H1 (cell line): ENCODE data around the gene FAM240A. TPM values are rescaled to one million over a fixed set of nuclear protein-coding genes. Genes with fewer than 3 reads are reported as not detected.

Experiments used
- CTCF ChIA-PET: fragments of 300-600 bp; sonication (Branson Sonifier 250); formaldehyde crosslinking; loops from one replicate; lab custom pipeline; 2021; ENCODE audit not compliant: partially characterized antibody; lab: Charles Lee
- POLR2A ChIA-PET: fragments of 300-600 bp; sonication (Branson Sonifier 250); formaldehyde crosslinking; loops from one replicate; lab custom pipeline; 2021; ENCODE audit warnings: inconsistent platforms; ENCODE audit not compliant: partially characterized antibody; lab: Charles Lee
- DNase-seq, 2 experiments: peaks; one replicate each; pipeline versions ENCODE4 v3.0.0 to v3.0.0-alpha.2; 2010 to 2022; ENCODE audit warnings: low spot score in 2 of 2, low read depth in 1 of 2, mixed read lengths in 1 of 2
- FAIRE-seq: peaks from 2 replicates; lab custom pipeline; 2011; peaks lifted over from hg19 to GRCh38; lab: Jason Lieb, UNC
- H2AFZ ChIP-seq: 2 replicates; pipeline ENCODE4 v1.8.1; 2012; ENCODE audit warnings: low read length, inconsistent platforms
- H2AK5ac ChIP-seq: 2 replicates; pipeline ENCODE4 v1.6.1; 2013; ENCODE audit warnings: low read depth, low read length
- H2BK120ac ChIP-seq: replicated peaks from 2 replicates; pipeline ENCODE3; 2013; ENCODE audit warnings: low read depth, low read length, inconsistent platforms
- H2BK12ac ChIP-seq: 2 replicates; pipeline ENCODE4 v1.6.1; 2013; ENCODE audit warnings: low read depth, low read length
- H2BK15ac ChIP-seq: 2 replicates; pipeline ENCODE4 v1.6.1; 2013; ENCODE audit warnings: low read length
- H2BK20ac ChIP-seq: 2 replicates; pipeline ENCODE4 v1.6.1; 2013; ENCODE audit warnings: low read length
- H2BK5ac ChIP-seq: 2 replicates; pipeline ENCODE4 v1.6.1; 2013; ENCODE audit warnings: low read depth, low read length
- H3K14ac ChIP-seq: 2 replicates; pipeline ENCODE4 v1.6.1; 2013; ENCODE audit warnings: inconsistent platforms; ENCODE audit not compliant: insufficient read length
- H3K18ac ChIP-seq: 2 replicates; pipeline ENCODE4 v1.6.1; 2013; ENCODE audit warnings: low read length; ENCODE audit errors: extremely low read depth
- H3K23ac ChIP-seq: 2 replicates; pipeline ENCODE4 v1.6.1; 2013; ENCODE audit warnings: inconsistent platforms; ENCODE audit not compliant: insufficient read length
- H3K23me2 ChIP-seq: 2 replicates; pipeline ENCODE4 v1.6.1; 2013; ENCODE audit warnings: low read depth, low read length
- H3K27ac ChIP-seq: 2 replicates; pipeline ENCODE4 v1.6.1; 2011; ENCODE audit warnings: low read depth, low read length, inconsistent platforms
- H3K27me3 ChIP-seq, 4 experiments: replicated peaks in 1 of 4; 1 replicate in 1 of 4; 2 replicates in 3 of 4; pipeline versions ENCODE4 v1.6.1 to v1.8.1; 2011 to 2013; ENCODE audit warnings: low read length in 3 of 4, mild to moderate bottlenecking in 3 of 4, inconsistent platforms in 2 of 4, mixed read lengths in 2 of 4, moderate library complexity in 1 of 4; ENCODE audit not compliant: control insufficient read depth in 3 of 4, insufficient read depth in 3 of 4; ENCODE audit errors: extremely low read depth in 1 of 4
- H3K36me3 ChIP-seq, 4 experiments: 2 replicates each; pipeline versions ENCODE4 v1.6.1 to v1.8.1; 2011 to 2013; ENCODE audit warnings: mild to moderate bottlenecking in 4 of 4, low read length in 3 of 4, moderate library complexity in 2 of 4, control low read depth in 1 of 4, inconsistent platforms in 1 of 4; ENCODE audit not compliant: insufficient read depth in 4 of 4, control insufficient read depth in 2 of 4
- H3K4ac ChIP-seq: replicated peaks from 2 replicates; pipeline ENCODE3; 2013; ENCODE audit warnings: low read length, low read depth, mixed read lengths, inconsistent platforms; ENCODE audit not compliant: insufficient read length
- H3K4me1 ChIP-seq, 4 experiments: replicated peaks in 1 of 4; 1 replicate in 1 of 4; 2 replicates in 3 of 4; pipeline versions ENCODE4 v1.6.1 to v1.8.1; 2011 to 2013; ENCODE audit warnings: low read length in 3 of 4, inconsistent platforms in 2 of 4, mixed read lengths in 1 of 4; ENCODE audit not compliant: insufficient read depth in 4 of 4, control insufficient read depth in 3 of 4
- H3K4me2 ChIP-seq, 2 experiments: 2 replicates each; pipeline versions ENCODE4 v1.6.1 to v1.8.1; 2011 to 2013; ENCODE audit warnings: low read depth in 2 of 2, low read length in 2 of 2, control low read depth in 1 of 2, inconsistent platforms in 1 of 2, mild to moderate bottlenecking in 1 of 2; ENCODE audit not compliant: insufficient read depth in 1 of 2
- H3K4me3 ChIP-seq, 4 experiments: fragments of 200-600, 300-600 bp in 1 of 4; sonication (generic), shearing (Covaris generic), sonication (Bioruptor Twin) in 1 of 4; 2 replicates each; pipeline versions ENCODE4 v1.5.1 to v1.8.1; 2011 to 2016; ENCODE audit warnings: low read length in 4 of 4, low read depth in 3 of 4, control low read depth in 2 of 4, inconsistent platforms in 2 of 4, mild to moderate bottlenecking in 2 of 4, mixed read lengths in 1 of 4, moderate library complexity in 1 of 4; ENCODE audit not compliant: insufficient read depth in 2 of 4; ENCODE audit errors: extremely low read depth in 1 of 4
- H3K56ac ChIP-seq: replicated peaks from 2 replicates; pipeline ENCODE3; 2013; ENCODE audit warnings: low read depth, mild to moderate bottlenecking, mixed read lengths, low read length, inconsistent platforms; ENCODE audit not compliant: insufficient read length
- H3K79me1 ChIP-seq: 2 replicates; pipeline ENCODE4 v1.6.1; 2013; ENCODE audit warnings: low read depth, low read length, control low read depth
- H3K79me2 ChIP-seq, 2 experiments: 2 replicates each; pipeline versions ENCODE4 v1.6.1 to v1.8.1; 2012 to 2013; ENCODE audit warnings: low read length in 2 of 2, mild to moderate bottlenecking in 2 of 2, inconsistent platforms in 1 of 2; ENCODE audit not compliant: insufficient read depth in 2 of 2, control insufficient read depth in 1 of 2
- H3K9ac ChIP-seq, 4 experiments: replicated peaks in 1 of 4; 1 replicate in 1 of 4; 2 replicates in 3 of 4; pipeline versions ENCODE4 v1.6.1 to v1.8.1; 2011 to 2013; ENCODE audit warnings: low read depth in 3 of 4, low read length in 3 of 4, control low read depth in 2 of 4, mild to moderate bottlenecking in 2 of 4, moderate library complexity in 2 of 4, inconsistent platforms in 1 of 4; ENCODE audit errors: extremely low read depth in 1 of 4
- H3K9me3 ChIP-seq, 2 experiments: 2 replicates each; pipeline versions ENCODE4 v1.6.1 to v1.8.1; 2012 to 2013; ENCODE audit warnings: mild to moderate bottlenecking in 2 of 2, moderate library complexity in 2 of 2, control low read depth in 1 of 2, inconsistent platforms in 1 of 2, low read depth in 1 of 2, low read length in 1 of 2, mixed read lengths in 1 of 2; ENCODE audit not compliant: insufficient read depth in 2 of 2
- H4K20me1 ChIP-seq, 2 experiments: replicated peaks in 1 of 2; 2 replicates each; pipeline versions ENCODE3 to v1.8.1; 2011 to 2013; ENCODE audit warnings: inconsistent platforms in 2 of 2, low read length in 2 of 2, mild to moderate bottlenecking in 1 of 2; ENCODE audit not compliant: insufficient read depth in 2 of 2, control insufficient read depth in 1 of 2
- H4K5ac ChIP-seq: 2 replicates; pipeline ENCODE4 v1.6.1; 2013; ENCODE audit warnings: low read length, low read depth, mixed read lengths, inconsistent platforms; ENCODE audit not compliant: insufficient read length
- H4K8ac ChIP-seq: 2 replicates; pipeline ENCODE4 v1.8.0; 2013; ENCODE audit warnings: mild to moderate bottlenecking, moderate library complexity, low read length, inconsistent platforms; ENCODE audit not compliant: insufficient read depth; ENCODE audit errors: extremely low read depth
- H4K91ac ChIP-seq: replicated peaks from 2 replicates; pipeline ENCODE3; 2013; ENCODE audit warnings: low read length, mixed read lengths, inconsistent platforms; ENCODE audit not compliant: insufficient read length
- ASH2L ChIP-seq: fragments of 200-600, 300-600 bp; sonication (generic); IDR thresholded peaks from one replicate; pipeline ENCODE4 v1.7.1; 2017; ENCODE audit warnings: low read length
- EP300 ChIP-seq, 2 experiments: IDR thresholded peaks; 1 replicate in 1 of 2; 2 replicates in 1 of 2; pipeline ENCODE4 v1.6.1; 2011 to 2012; ENCODE audit warnings: low read depth in 2 of 2, low read length in 2 of 2, mild to moderate bottlenecking in 2 of 2, borderline replicate concordance in 1 of 2, inconsistent platforms in 1 of 2, moderate library complexity in 1 of 2
- EZH2 ChIP-seq: fragments of 200-600 bp; sonication (generic); IDR thresholded peaks from 2 replicates; pipeline ENCODE4 v1.7.1; 2012; ENCODE audit warnings: low read depth, mild to moderate bottlenecking, moderate library complexity, low read length, inconsistent platforms; ENCODE audit not compliant: severe bottlenecking
- HDAC2 ChIP-seq, 2 experiments: fragments of 300-600 bp in 1 of 2; sonication (generic) in 1 of 2; IDR thresholded peaks; 2 replicates each; pipeline ENCODE4 v1.6.1; 2011 to 2012; ENCODE audit warnings: low read depth in 2 of 2, low read length in 2 of 2, mild to moderate bottlenecking in 2 of 2, moderate library complexity in 2 of 2, borderline replicate concordance in 1 of 2, inconsistent platforms in 1 of 2
- MAFK ChIP-seq: IDR thresholded peaks from 2 replicates; pipeline ENCODE4 v1.6.1; 2012; ENCODE audit warnings: low read depth, mild to moderate bottlenecking, improper control_type of control experiment, low read length
- NANOG ChIP-seq: IDR thresholded peaks from 2 replicates; pipeline ENCODE4 v1.6.1; 2011; ENCODE audit warnings: low read length, low read depth, mild to moderate bottlenecking, inconsistent platforms; ENCODE audit not compliant: insufficient read depth, poor library complexity, severe bottlenecking
- RBBP5 ChIP-seq: IDR thresholded peaks from 2 replicates; pipeline ENCODE4 v1.7.1; 2012; ENCODE audit warnings: low read depth, mild to moderate bottlenecking, inconsistent platforms, low read length, moderate library complexity, borderline replicate concordance
- RFX5 ChIP-seq: IDR thresholded peaks from 2 replicates; pipeline ENCODE4 v1.6.1; 2011; ENCODE audit warnings: low read depth, low read length, improper control_type of control experiment, borderline replicate concordance
- TAF7 ChIP-seq: optimal IDR thresholded peaks from 2 replicates; pipeline ENCODE3; 2011; ENCODE audit warnings: low read depth, mild to moderate bottlenecking, inconsistent platforms, low read length, moderate library complexity, borderline replicate concordance
- TCF12 ChIP-seq: IDR thresholded peaks from 2 replicates; pipeline ENCODE4 v1.6.1; 2011; ENCODE audit warnings: low read depth, mild to moderate bottlenecking, low read length
- WGBS, 2 experiments: shearing (Covaris generic) in 1 of 2; methylation state at CpG; one replicate each; pipeline versions ENCODE4 v1.1.6 to v1.1.7; 2013 to 2015; ENCODE audit warnings: low lambda C conversion rate in 2 of 2, mixed read lengths in 2 of 2, inconsistent platforms in 1 of 2, low coverage in 1 of 2, missing lambda C conversion rate in 1 of 2; ENCODE audit not compliant: insufficient replicate concordance in 2 of 2, insufficient coverage in 1 of 2, insufficient read length in 1 of 2; ENCODE audit errors: extremely low coverage in 1 of 2, missing lambda C conversion rate in 1 of 2; 5-methylcytosine and 5-hydroxymethylcytosine counted together
- polyA plus RNA-seq, 7 experiments: library from polyadenylated mRNA; depleted of rRNA in 3 of 7; stranded (reverse) in 5 of 7; unstranded in 2 of 7; fragments of >200 nt in 5 of 7; fragments of 200-250 nt in 2 of 7; gene quantifications; 1 replicate in 5 of 7; 2 replicates in 1 of 7; 4 replicates in 1 of 7; pipeline versions ENCODE4 v1.2.1 to v1.2.3, GENCODE V29; 2011 to 2013; ENCODE audit warnings: missing spikeins in 2 of 7, mixed read lengths in 2 of 7
- total RNA-seq: library from RNA; stranded (reverse); fragmentation: NEBNext Ultra II Directional; extraction: Animal tissue kit (Norgen Biotek cat#: 25700); gene quantifications from 2 replicates; pipeline ENCODE4 v1.2.1, GENCODE V29; 2021
- TF ChIP-seq, protein P1 (sequence below): IDR thresholded peaks from 2 replicates; pipeline ENCODE4 v1.6.1; 2012; ENCODE audit warnings: inconsistent platforms

FAM240A gene
- total and polyA plus RNA-seq, 2 of the 8 experiments (the other 6 are each of a cell fraction or from before 2014, with no cell fraction given) = 0.08 TPM; not detected in 1

GRCh38 chr3:46667061-46667621, 54.8 kb downstream of the FAM240A start:
- Histone ChIP-seq H3K27ac (no peak overlapping the region), H3K4ac (no peak overlapping the region), H4K91ac (no peak overlapping the region), H3K9ac (no peak overlapping the region), H2BK5ac (0 out of 2 replicates have a peak overlapping the region, but pooled peaks have one; percentile 35), H3K23ac (no peak overlapping the region), H2AFZ (no peak overlapping the region), H2BK20ac (no peak overlapping the region), H4K20me1 (no peaks in the 10 kb centered on the region), H3K79me1 (no peaks in the 10 kb centered on the region), H3K56ac (no peak overlapping the region), H4K8ac (no peak overlapping the region), H4K5ac (no peak overlapping the region), H2AK5ac (no peak overlapping the region), H3K36me3 (no peaks in the 10 kb centered on the region), H3K23me2 (no peaks in the 10 kb centered on the region), H2BK15ac (no peak overlapping the region), H3K4me1 (peaks cover 6 to 14% (median 11%) of the 10 kb centered on the region in 4 experiments), H3K79me2 (no peaks in the 10 kb centered on the region), H2BK120ac (no peak overlapping the region), H3K4me3 (no peak overlapping the region), H3K18ac (no peak overlapping the region), H3K27me3 (no peaks in the 10 kb centered on the region; a peak in 1 of 7 replicates), H2BK12ac (0 out of 2 replicates have a peak overlapping the region, but pooled peaks have one; percentile 39), H3K9me3 (no peaks in the 10 kb centered on the region), H3K14ac (no peak overlapping the region), H3K4me2 (no peak overlapping the region)
- ChIA-PET POLR2A (interaction anchor here (0.6 kb wide), 1 partner anchor 27 kb away, joined by 4 read pairs; no protein-coding TSS in a partner anchor), CTCF (interaction anchor here (1.0 to 1.3 kb wide), 3 partner anchors 19 to 228 kb away, joined by 3 to 4 read pairs (median 3); no protein-coding TSS in a partner anchor)
- WGBS, 2 experiments = 89% methylated on average over 8 of the region's 8 CpGs; no CpG with 5 or more reads in 1 of the 2 experiments
- FAIRE-seq = no peak
- DNase-seq = peak in 1 of 2 experiments; percentile 39
- no peak for TF ChIP-seq TCF12
- TF ChIP-seq TAF7 = no peak
- TF ChIP-seq, protein P1, sequence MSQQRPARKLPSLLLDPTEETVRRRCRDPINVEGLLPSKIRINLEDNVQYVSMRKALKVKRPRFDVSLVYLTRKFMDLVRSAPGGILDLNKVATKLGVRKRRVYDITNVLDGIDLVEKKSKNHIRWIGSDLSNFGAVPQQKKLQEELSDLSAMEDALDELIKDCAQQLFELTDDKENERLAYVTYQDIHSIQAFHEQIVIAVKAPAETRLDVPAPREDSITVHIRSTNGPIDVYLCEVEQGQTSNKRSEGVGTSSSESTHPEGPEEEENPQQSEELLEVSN = no peak
- TF ChIP-seq RFX5 = no peak
- no peak for TF ChIP-seq EP300 (IDR thresholded peaks at IDR 0.05; ENCODE audit: borderline replicate concordance in 1 of 2, low read depth in 2 of 2, low read length in 2 of 2)
- TF ChIP-seq NANOG = no peak
- no peak for TF ChIP-seq RBBP5
- no peak for TF ChIP-seq EZH2
- TF ChIP-seq MAFK = no peak
- no peak for TF ChIP-seq ASH2L
- TF ChIP-seq HDAC2 (IDR thresholded peaks at IDR 0.05; ENCODE audit: borderline replicate concordance in 1 of 2, low read depth in 2 of 2, low read length in 2 of 2) = no peak
